B cell (primary cell): ENCODE data around the gene TTC23. TPM values are rescaled to one million over a fixed set of nuclear protein-coding genes. Genes with fewer than 3 reads are reported as not detected.

ENCODE experiments used
- ATAC-seq: fragments of 200-7000 bp; cut with Tn5 transposase; one replicate; pipeline ENCODE4 v1.10.0; 2021; ENCODE audit warnings: low read depth, mild to moderate bottlenecking, moderate number of reproducible peaks, moderate library complexity
- CTCF ChIA-PET: fragments of 350-600 bp; sonication (Branson Sonifier 250); formaldehyde crosslinking; loops from one replicate; lab custom pipeline; 2021; ENCODE audit warnings: antibody characterized with exemption, inconsistent platforms; lab: Charles Lee
- POLR2A ChIA-PET: fragments of 350-600 bp; sonication (Branson Sonifier 250); formaldehyde crosslinking; loops from one replicate; lab custom pipeline; 2021; ENCODE audit warnings: antibody characterized with exemption; lab: Charles Lee
- DNase-seq: peaks from one replicate; pipeline ENCODE4 v3.0.0; 2013
- H2AFZ ChIP-seq: 2 replicates; pipeline ENCODE4 v1.6.1; 2012; ENCODE audit warnings: mild to moderate bottlenecking, low read depth, low read length; ENCODE audit not compliant: insufficient read depth, poor library complexity, severe bottlenecking
- H3K27ac ChIP-seq, 2 donors: 1 replicate in 1 of 2; 2 replicates in 1 of 2; pipeline ENCODE4 v1.5.1; 2012 to 2013; ENCODE audit warnings: low read length in 2 of 2, mild to moderate bottlenecking in 2 of 2, moderate library complexity in 1 of 2
- H3K27me3 ChIP-seq, 4 experiments: fragments of 200-600 bp in 1 of 4; sonication (generic) in 1 of 4; replicated peaks in 1 of 4; 1 replicate in 2 of 4; 2 replicates in 2 of 4; pipeline versions ENCODE4 v1.6.1 to v1.7.0; 2013 to 2016; ENCODE audit warnings: low read length in 3 of 4, mild to moderate bottlenecking in 2 of 4, mixed read lengths in 1 of 4, moderate library complexity in 1 of 4; ENCODE audit not compliant: insufficient read depth in 4 of 4, control insufficient read depth in 3 of 4; ENCODE audit errors: control extremely low read depth in 1 of 4
- H3K36me3 ChIP-seq, 2 experiments: replicated peaks in 1 of 2; 1 replicate in 1 of 2; 2 replicates in 1 of 2; pipeline versions ENCODE4 v1.6.1 to v1.7.1; 2013; ENCODE audit warnings: low read length in 1 of 2; ENCODE audit not compliant: insufficient read depth in 2 of 2, control insufficient read depth in 1 of 2; ENCODE audit errors: control extremely low read depth in 1 of 2, extremely low read depth in 1 of 2
- H3K4me1 ChIP-seq, 2 donors: fragments of 200-600 bp in 1 of 2; sonication (generic) in 1 of 2; 1 replicate in 1 of 2; 2 replicates in 1 of 2; pipeline versions ENCODE4 v1.5.1 to v1.6.1; 2013 to 2017; ENCODE audit warnings: low read length in 2 of 2; ENCODE audit not compliant: control insufficient read depth in 2 of 2, insufficient read depth in 2 of 2
- H3K4me2 ChIP-seq: replicated peaks from 2 replicates; pipeline ENCODE3; 2012; ENCODE audit warnings: mild to moderate bottlenecking, low read depth, low read length; ENCODE audit not compliant: poor library complexity, severe bottlenecking
- H3K4me3 ChIP-seq, 5 experiments: fragments of 200-600 bp in 1 of 5; sonication (generic) in 1 of 5; 1 replicate in 3 of 5; 2 replicates in 2 of 5; pipeline versions ENCODE4 v1.5.1 to v1.7.0; 2011 to 2016; ENCODE audit warnings: low read length in 4 of 5, mild to moderate bottlenecking in 4 of 5, low read depth in 2 of 5, control low read depth in 1 of 5, moderate library complexity in 1 of 5; ENCODE audit not compliant: insufficient read depth in 1 of 5; ENCODE audit errors: control extremely low read depth in 1 of 5, extremely low read depth in 1 of 5
- H3K79me2 ChIP-seq: fragments of 200-600 bp; sonication (generic); one replicate; pipeline ENCODE4 v1.6.0; 2016; ENCODE audit warnings: low read length; ENCODE audit not compliant: control insufficient read depth, insufficient read depth
- H3K9ac ChIP-seq: fragments of 200-600 bp; sonication (generic); 2 replicates; pipeline ENCODE4 v1.6.1; 2017; ENCODE audit warnings: mild to moderate bottlenecking, low read length, moderate library complexity
- H3K9me3 ChIP-seq, 3 donors: one replicate each; pipeline versions ENCODE4 v1.6.1 to v1.7.1; 2013; ENCODE audit warnings: low read length in 2 of 3; ENCODE audit not compliant: control insufficient read depth in 2 of 3, insufficient read depth in 1 of 3; ENCODE audit errors: control extremely low read depth in 1 of 3
- H4K20me1 ChIP-seq: 2 replicates; pipeline ENCODE4 v1.6.0; 2012; ENCODE audit warnings: mild to moderate bottlenecking, low read length; ENCODE audit not compliant: insufficient read depth, control insufficient read depth, poor library complexity, severe bottlenecking
- H3K27ac Mint-ChIP-seq: one replicate; pipeline ENCODE4 v1.8.0; 2021; ENCODE audit warnings: mixed read lengths
- H3K27me3 Mint-ChIP-seq: one replicate; pipeline ENCODE4 v1.8.0; 2021; ENCODE audit warnings: mixed read lengths
- H3K4me1 Mint-ChIP-seq: one replicate; pipeline ENCODE4 v1.8.0; 2021; ENCODE audit warnings: mixed read lengths
- H3K4me3 Mint-ChIP-seq: one replicate; pipeline ENCODE4 v1.8.0; 2021; ENCODE audit warnings: mixed read lengths
- H3K9me3 Mint-ChIP-seq: one replicate; pipeline ENCODE4 v1.8.0; 2022; ENCODE audit warnings: mixed read lengths; ENCODE audit not compliant: insufficient read depth
- CTCF ChIP-seq: fragments of 200-600 bp; IDR thresholded peaks from one replicate; pipeline ENCODE4 v1.8.0; 2022; ENCODE audit warnings: antibody characterized with exemption, mild to moderate bottlenecking
- EZH2 ChIP-seq: IDR thresholded peaks from 2 replicates; pipeline ENCODE4 v1.6.1; 2012; ENCODE audit warnings: borderline replicate concordance, low read depth, mild to moderate bottlenecking, moderate library complexity, low read length; ENCODE audit not compliant: insufficient read depth, poor library complexity, severe bottlenecking
- WGBS: methylation state at CpG from one replicate; pipeline ENCODE4 v1.1.5; 2013; ENCODE audit warnings: missing lambda C conversion rate; ENCODE audit not compliant: insufficient coverage; 5-methylcytosine and 5-hydroxymethylcytosine counted together
- intact Hi-C: fragments of 100-400 bp; cut with micrococcal nuclease; formaldehyde crosslinking; loops from one replicate; pipeline ENCODE4 v1.10.0; 2022
- polyA plus RNA-seq: library from polyadenylated mRNA; depleted of rRNA; stranded (reverse); fragments of >200 nt; gene quantifications from 2 replicates; pipeline ENCODE4 v1.2.3, GENCODE V29; 2012
- total RNA-seq, 2 donors: library from RNA; stranded (reverse); fragments of 120-200 nt in 1 of 2; gene quantifications; 1 replicate in 1 of 2; 2 replicates in 1 of 2; pipeline versions ENCODE4 v1.2.3 to v1.2.4, GENCODE V29; 2013 to 2022

TTC23 gene
- total and polyA plus RNA-seq, 2 donors (not counting 1 experiment from before 2014, with no cell fraction given), result 0.15 to 1.9 TPM

GRCh38 chr15:99207672-99208071, 41.7 kb downstream of the TTC23 start:
- no peak overlapping the region for H2AFZ ChIP-seq
- ATAC-seq, result no peak
- no peak overlapping the region for H3K27ac ChIP-seq
- H4K20me1 ChIP-seq, result no peaks in the 10 kb centered on the region
- no peaks in the 10 kb centered on the region for H3K27me3 ChIP-seq
- Mint-ChIP-seq H3K27me3 (no peaks in the 10 kb centered on the region), H3K4me3 (no peak overlapping the region), H3K27ac (no peak overlapping the region), H3K9me3 (no peaks in the 10 kb centered on the region), H3K4me1 (no peaks in the 10 kb centered on the region)
- H3K4me1 ChIP-seq, result no peaks in the 10 kb centered on the region
- H3K4me3 ChIP-seq, result no peak overlapping the region
- POLR2A ChIA-PET, result no interaction called here
- no peaks in the 10 kb centered on the region for H3K36me3 ChIP-seq
- intact Hi-C loops, result no loop called here
- no peaks in the 10 kb centered on the region for H3K9me3 ChIP-seq
- CTCF ChIA-PET, result no interaction called here
- no peaks in the 10 kb centered on the region for H3K79me2 ChIP-seq
- DNase-seq, result no peak
- no peak overlapping the region for H3K9ac ChIP-seq
- no CpG with 5 or more reads among the region's 3 CpGs for WGBS
- H3K4me2 ChIP-seq, result no peak overlapping the region
- TF ChIP-seq CTCF (no peak), EZH2 (no peak)

GRCh38 chr15:99202176-99202552, 47.2 kb downstream of the TTC23 start:
- WGBS, result 80% methylated on average over 1 of the region's 2 CpGs
- CTCF ChIA-PET, result no interaction called here
- H3K9me3 Mint-ChIP-seq, result no peaks in the 10 kb centered on the region
- Histone ChIP-seq H3K4me2 (no peak overlapping the region), H3K9ac (no peak overlapping the region), H2AFZ (no peak overlapping the region), H3K4me1 (no peaks in the 10 kb centered on the region), H3K36me3 (no peaks in the 10 kb centered on the region), H4K20me1 (no peaks in the 10 kb centered on the region), H3K4me3 (no peak overlapping the region), H3K27ac (no peak overlapping the region), H3K27me3 (no peaks in the 10 kb centered on the region), H3K9me3 (no peaks in the 10 kb centered on the region), H3K79me2 (no peaks in the 10 kb centered on the region)
- no peak for ATAC-seq
- no peaks in the 10 kb centered on the region for H3K27me3 Mint-ChIP-seq
- no peak overlapping the region for H3K4me3 Mint-ChIP-seq
- POLR2A ChIA-PET, result no interaction called here
- H3K27ac Mint-ChIP-seq, result no peak overlapping the region
- no peak for DNase-seq
- intact Hi-C loops, result no loop called here
- H3K4me1 Mint-ChIP-seq, result no peaks in the 10 kb centered on the region
- TF ChIP-seq CTCF (no peak), EZH2 (no peak)
